OCI-LY3 (cell line): Measurements from ENCODE around the gene ADAM33.

ENCODE experiments used
- EZH2phosphoT487 ChIP-seq: fragments of 200-600 bp; shearing (Covaris generic); IDR thresholded peaks from 2 replicates; pipeline ENCODE4 v1.6.1; 2018; ENCODE audit warnings: antibody characterized with exemption, mixed run types, low read depth
- TF ChIP-seq, protein P1 (sequence below): fragments of 200-600, 300-600 bp; sonication (generic); IDR thresholded peaks from 2 replicates; pipeline ENCODE4 v1.5.1; 2014; ENCODE audit warnings: antibody characterized with exemption, low read length, low read depth

DNA sequence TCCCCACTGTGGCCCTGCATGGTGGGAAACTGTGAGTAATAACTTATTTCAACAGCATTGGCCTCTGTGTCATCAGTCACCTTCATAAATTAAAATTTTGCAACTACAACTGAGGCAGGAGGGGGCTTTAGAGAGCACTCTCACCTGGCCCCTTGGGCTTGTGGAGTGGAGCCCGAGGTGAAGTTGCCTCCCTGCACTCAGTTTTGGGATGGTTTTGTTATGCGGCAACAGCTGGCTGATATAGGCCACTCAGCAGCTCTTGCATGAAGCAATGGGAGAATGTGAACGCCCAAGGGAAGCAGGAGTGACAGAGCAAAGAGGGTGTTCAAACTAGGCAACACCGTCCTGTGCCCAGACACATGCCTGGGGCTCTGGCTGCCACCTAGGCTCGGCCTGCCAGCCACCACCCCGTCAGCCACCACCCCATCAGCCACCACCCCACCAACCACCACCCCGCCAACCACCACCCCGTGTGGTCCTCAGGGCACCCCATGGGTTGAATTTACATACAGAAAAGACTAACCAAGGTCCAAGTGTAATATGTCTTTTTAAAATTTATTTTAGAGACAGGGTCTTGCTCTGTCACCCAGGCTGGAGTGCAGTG, 14.3 kb downstream of the ADAM33 start:
- TF ChIP-seq, protein P1, sequence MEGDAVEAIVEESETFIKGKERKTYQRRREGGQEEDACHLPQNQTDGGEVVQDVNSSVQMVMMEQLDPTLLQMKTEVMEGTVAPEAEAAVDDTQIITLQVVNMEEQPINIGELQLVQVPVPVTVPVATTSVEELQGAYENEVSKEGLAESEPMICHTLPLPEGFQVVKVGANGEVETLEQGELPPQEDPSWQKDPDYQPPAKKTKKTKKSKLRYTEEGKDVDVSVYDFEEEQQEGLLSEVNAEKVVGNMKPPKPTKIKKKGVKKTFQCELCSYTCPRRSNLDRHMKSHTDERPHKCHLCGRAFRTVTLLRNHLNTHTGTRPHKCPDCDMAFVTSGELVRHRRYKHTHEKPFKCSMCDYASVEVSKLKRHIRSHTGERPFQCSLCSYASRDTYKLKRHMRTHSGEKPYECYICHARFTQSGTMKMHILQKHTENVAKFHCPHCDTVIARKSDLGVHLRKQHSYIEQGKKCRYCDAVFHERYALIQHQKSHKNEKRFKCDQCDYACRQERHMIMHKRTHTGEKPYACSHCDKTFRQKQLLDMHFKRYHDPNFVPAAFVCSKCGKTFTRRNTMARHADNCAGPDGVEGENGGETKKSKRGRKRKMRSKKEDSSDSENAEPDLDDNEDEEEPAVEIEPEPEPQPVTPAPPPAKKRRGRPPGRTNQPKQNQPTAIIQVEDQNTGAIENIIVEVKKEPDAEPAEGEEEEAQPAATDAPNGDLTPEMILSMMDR = no peak
- TF ChIP-seq EZH2phosphoT487 = no peak
